ENCODE measurements around the gene S100A6.

GRCh38 chr1:153507926-153508583 lies 27.7 kb downstream of the S100A6 start:
- TF ChIP-seq, protein P1, sequence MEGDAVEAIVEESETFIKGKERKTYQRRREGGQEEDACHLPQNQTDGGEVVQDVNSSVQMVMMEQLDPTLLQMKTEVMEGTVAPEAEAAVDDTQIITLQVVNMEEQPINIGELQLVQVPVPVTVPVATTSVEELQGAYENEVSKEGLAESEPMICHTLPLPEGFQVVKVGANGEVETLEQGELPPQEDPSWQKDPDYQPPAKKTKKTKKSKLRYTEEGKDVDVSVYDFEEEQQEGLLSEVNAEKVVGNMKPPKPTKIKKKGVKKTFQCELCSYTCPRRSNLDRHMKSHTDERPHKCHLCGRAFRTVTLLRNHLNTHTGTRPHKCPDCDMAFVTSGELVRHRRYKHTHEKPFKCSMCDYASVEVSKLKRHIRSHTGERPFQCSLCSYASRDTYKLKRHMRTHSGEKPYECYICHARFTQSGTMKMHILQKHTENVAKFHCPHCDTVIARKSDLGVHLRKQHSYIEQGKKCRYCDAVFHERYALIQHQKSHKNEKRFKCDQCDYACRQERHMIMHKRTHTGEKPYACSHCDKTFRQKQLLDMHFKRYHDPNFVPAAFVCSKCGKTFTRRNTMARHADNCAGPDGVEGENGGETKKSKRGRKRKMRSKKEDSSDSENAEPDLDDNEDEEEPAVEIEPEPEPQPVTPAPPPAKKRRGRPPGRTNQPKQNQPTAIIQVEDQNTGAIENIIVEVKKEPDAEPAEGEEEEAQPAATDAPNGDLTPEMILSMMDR (IDR thresholded peaks at IDR 0.05) = no peak
- no peak for TF ChIP-seq POLR2A (IDR thresholded peaks at IDR 0.05)

Data from right lobe of liver (tissue), 4 donors.